ENCODE results near the gene LRRC28. TPM values are rescaled to one million over a fixed set of nuclear protein-coding genes. Genes with fewer than 3 reads are reported as not detected.

LRRC28 gene
- total and polyA plus RNA-seq, 10 of the 15 experiments (the other 5 are each of a cell fraction or from before 2014, with no cell fraction given) = 21.3 to 54.9 (median 27.7) TPM

DNA sequence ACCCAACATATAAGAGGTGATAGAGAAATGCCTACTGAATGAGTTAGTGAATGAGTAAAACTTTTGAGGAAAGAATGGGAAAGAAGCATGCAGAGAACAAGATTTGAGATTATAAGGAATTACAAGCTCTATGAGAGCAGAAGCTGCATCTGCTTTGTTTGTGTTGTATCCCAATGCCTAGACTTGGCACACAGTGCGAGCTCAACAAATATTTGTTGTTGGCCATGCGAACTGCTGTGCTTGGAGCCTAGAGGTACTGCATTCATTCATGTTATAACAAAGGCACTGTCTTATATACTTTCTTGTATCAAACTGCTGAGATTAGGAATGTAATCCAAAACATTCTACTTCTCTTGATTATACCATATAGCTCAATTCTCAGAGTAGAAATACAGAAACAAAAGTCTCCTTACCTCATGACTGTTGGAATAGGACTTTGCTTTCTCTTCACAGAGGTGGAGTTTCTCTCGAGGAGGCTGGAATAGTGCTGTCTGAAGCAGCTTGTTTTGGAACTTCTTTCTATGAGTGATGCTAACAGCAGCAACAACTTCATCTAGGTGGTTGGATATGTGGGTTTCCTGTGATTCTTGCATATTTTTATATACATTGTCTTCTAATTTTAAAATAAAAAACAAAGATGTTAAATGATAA is 23.0 kb upstream of the LRRC28 start:
- no peaks in the 10 kb centered on the region for H3K4me1 ChIP-seq (ENCODE audit: control insufficient read depth, insufficient read depth, low read length)
- H3K27ac ChIP-seq (ENCODE audit: control insufficient read depth, insufficient read depth) = no peak overlapping the region
- intact Hi-C loops (cut with micrococcal nuclease; ENCODE audit: unreplicated experiment) (no loop called here), in situ Hi-C loops (cut with MboI) (no loop called here)
- no peaks in the 10 kb centered on the region for H3K79me2 ChIP-seq (ENCODE audit: control insufficient read depth, insufficient read depth, low read length)
- no peaks in the 10 kb centered on the region for H3K27me3 ChIP-seq (replicated peaks in 1 of 2; ENCODE audit: control insufficient read depth in 2 of 2, insufficient read depth in 2 of 2, low read length in 1 of 2)
- ChIA-PET POLR2A (no interaction called here), RAD21 (ENCODE audit: unreplicated experiment) (interaction anchor here (0.6 kb wide), 1 partner anchor 14 kb away, joined by 4 read pairs; no protein-coding TSS in a partner anchor), SMC1A (ENCODE audit: uncharacterized antibody, unreplicated experiment) (interaction anchor here (1.0 kb wide), 1 partner anchor 476 kb away, joined by 3 read pairs; no protein-coding TSS in a partner anchor), CTCF (interaction anchor here (0.7 kb wide), 1 partner anchor 128 kb away, joined by 3 read pairs; no protein-coding TSS in a partner anchor)
- H3K9me3 ChIP-seq (replicated peaks; ENCODE audit: control insufficient read depth, insufficient read depth, low read length) = no peaks in the 10 kb centered on the region
- no peak overlapping the region for H3K4me3 ChIP-seq
- no peak overlapping the region for H2AFZ ChIP-seq (ENCODE audit: control insufficient read depth, low read depth, low read length)
- no TSS peak for BruUV-seq (replicated peaks)
- DNase-seq (ENCODE audit: low read depth, low spot score) (no peak), ATAC-seq (no peak), FAIRE-seq (no peak)
- H3K4me2 ChIP-seq (ENCODE audit: control insufficient read depth, insufficient read depth) = no peak overlapping the region
- H3K9ac ChIP-seq (ENCODE audit: control insufficient read depth, insufficient read depth, low read length) = no peak overlapping the region
- WGBS (ENCODE audit: insufficient coverage, insufficient replicate concordance, low lambda C conversion rate, missing lambda C conversion rate) = 77% methylated on average over 3 of the region's 3 CpGs
- no peaks in the 10 kb centered on the region for H4K20me1 ChIP-seq (ENCODE audit: control insufficient read depth, insufficient read depth)
- peaks cover 0 to 4% of the 10 kb centered on the region in 2 experiments; a peak in 1 of 4 replicates for H3K36me3 ChIP-seq (ENCODE audit: control insufficient read depth in 2 of 2, insufficient read depth in 2 of 2, low read length in 1 of 2)
- TF ChIP-seq, protein P1, sequence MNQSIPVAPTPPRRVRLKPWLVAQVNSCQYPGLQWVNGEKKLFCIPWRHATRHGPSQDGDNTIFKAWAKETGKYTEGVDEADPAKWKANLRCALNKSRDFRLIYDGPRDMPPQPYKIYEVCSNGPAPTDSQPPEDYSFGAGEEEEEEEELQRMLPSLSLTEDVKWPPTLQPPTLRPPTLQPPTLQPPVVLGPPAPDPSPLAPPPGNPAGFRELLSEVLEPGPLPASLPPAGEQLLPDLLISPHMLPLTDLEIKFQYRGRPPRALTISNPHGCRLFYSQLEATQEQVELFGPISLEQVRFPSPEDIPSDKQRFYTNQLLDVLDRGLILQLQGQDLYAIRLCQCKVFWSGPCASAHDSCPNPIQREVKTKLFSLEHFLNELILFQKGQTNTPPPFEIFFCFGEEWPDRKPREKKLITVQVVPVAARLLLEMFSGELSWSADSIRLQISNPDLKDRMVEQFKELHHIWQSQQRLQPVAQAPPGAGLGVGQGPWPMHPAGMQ (IDR thresholded peaks at IDR 0.05; ENCODE audit: borderline replicate concordance) = no peak
- TF ChIP-seq ETV6 (conservative IDR thresholded peaks at IDR 0.05 in 1 of 2, IDR thresholded peaks at IDR 0.05 in 1 of 2; ENCODE audit: borderline replicate concordance in 1 of 2, low read depth in 1 of 2) (no peak), CBFB (IDR thresholded peaks at IDR 0.05; ENCODE audit: low read depth) (no peak)
- TF ChIP-seq, protein P2, sequence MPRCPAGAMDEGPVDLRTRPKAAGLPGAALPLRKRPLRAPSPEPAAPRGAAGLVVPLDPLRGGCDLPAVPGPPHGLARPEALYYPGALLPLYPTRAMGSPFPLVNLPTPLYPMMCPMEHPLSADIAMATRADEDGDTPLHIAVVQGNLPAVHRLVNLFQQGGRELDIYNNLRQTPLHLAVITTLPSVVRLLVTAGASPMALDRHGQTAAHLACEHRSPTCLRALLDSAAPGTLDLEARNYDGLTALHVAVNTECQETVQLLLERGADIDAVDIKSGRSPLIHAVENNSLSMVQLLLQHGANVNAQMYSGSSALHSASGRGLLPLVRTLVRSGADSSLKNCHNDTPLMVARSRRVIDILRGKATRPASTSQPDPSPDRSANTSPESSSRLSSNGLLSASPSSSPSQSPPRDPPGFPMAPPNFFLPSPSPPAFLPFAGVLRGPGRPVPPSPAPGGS (IDR thresholded peaks at IDR 0.05; ENCODE audit: borderline replicate concordance, insufficient read depth, low read depth, low read length, poor library complexity, severe bottlenecking) = no peak
- TF ChIP-seq, protein P3, sequence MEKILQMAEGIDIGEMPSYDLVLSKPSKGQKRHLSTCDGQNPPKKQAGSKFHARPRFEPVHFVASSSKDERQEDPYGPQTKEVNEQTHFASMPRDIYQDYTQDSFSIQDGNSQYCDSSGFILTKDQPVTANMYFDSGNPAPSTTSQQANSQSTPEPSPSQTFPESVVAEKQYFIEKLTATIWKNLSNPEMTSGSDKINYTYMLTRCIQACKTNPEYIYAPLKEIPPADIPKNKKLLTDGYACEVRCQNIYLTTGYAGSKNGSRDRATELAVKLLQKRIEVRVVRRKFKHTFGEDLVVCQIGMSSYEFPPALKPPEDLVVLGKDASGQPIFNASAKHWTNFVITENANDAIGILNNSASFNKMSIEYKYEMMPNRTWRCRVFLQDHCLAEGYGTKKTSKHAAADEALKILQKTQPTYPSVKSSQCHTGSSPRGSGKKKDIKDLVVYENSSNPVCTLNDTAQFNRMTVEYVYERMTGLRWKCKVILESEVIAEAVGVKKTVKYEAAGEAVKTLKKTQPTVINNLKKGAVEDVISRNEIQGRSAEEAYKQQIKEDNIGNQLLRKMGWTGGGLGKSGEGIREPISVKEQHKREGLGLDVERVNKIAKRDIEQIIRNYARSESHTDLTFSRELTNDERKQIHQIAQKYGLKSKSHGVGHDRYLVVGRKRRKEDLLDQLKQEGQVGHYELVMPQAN (conservative IDR thresholded peaks at IDR 0.05) = no peak
